GM23338 (cell line): ENCODE measurements around the gene C2orf92.

Experiments
- CTCF ChIP-seq, 2 experiments: fragments of 200-600 bp in 1 of 2; sonication (generic) in 1 of 2; conservative IDR thresholded peaks; 2 replicates each; pipeline versions ENCODE4 v1.5.1 to v1.6.1; 2016 to 2017; ENCODE audit warnings: antibody characterized with exemption in 2 of 2, low read depth in 2 of 2, mild to moderate bottlenecking in 2 of 2, moderate library complexity in 1 of 2
- POLR2AphosphoS5 ChIP-seq: IDR thresholded peaks from 2 replicates; pipeline ENCODE4 v1.6.1; 2016; ENCODE audit warnings: antibody characterized with exemption, low read depth
- REST ChIP-seq: IDR thresholded peaks from one replicate; pipeline ENCODE4 v1.6.1; 2018; ENCODE audit warnings: antibody characterized with exemption; ENCODE audit not compliant: unreplicated experiment

GRCh38 chr2:97644023-97644717 is 25.3 kb upstream of the C2orf92 start:
- TF ChIP-seq CTCF (conservative IDR thresholded peaks at IDR 0.05; ENCODE audit: low read depth in 2 of 2) (no peak), POLR2AphosphoS5 (no peak), REST (no peak)
